GM23338 (cell line): ENCODE results near the gene MPHOSPH10. TPM values are rescaled to one million over a fixed set of nuclear protein-coding genes. Genes with fewer than 3 reads are reported as not detected.

Experiments used
- ATAC-seq: fragments of 200-7000 bp; cut with Tn5 transposase; 3 replicates; pipeline ENCODE4 v1.9.1; 2020
- DNase-seq: peaks from one replicate; pipeline ENCODE4 v3.0.0-alpha.2; 2015; ENCODE audit warnings: low spot score
- H2AFZ ChIP-seq: fragments of 200-600 bp; sonication (generic); 2 replicates; pipeline ENCODE4 v1.8.0; 2016; ENCODE audit warnings: antibody characterized with exemption, mild to moderate bottlenecking, moderate library complexity
- H3F3A ChIP-seq: fragments of 200-600 bp; sonication (generic); replicated peaks from 2 replicates; pipeline ENCODE4 v1.8.0; 2017; ENCODE audit warnings: antibody characterized with exemption, mixed run types, low read depth
- H3K27ac ChIP-seq: fragments of 200-600 bp; sonication (generic); 2 replicates; pipeline ENCODE4 v1.6.1; 2016; ENCODE audit warnings: low read depth
- H3K27me3 ChIP-seq: fragments of 200-600 bp; sonication (generic); 2 replicates; pipeline ENCODE4 v1.8.0; 2016; ENCODE audit warnings: mild to moderate bottlenecking, mixed run types, moderate library complexity; ENCODE audit not compliant: insufficient read depth
- H3K36me3 ChIP-seq: fragments of 200-600 bp; sonication (generic); 2 replicates; pipeline ENCODE4 v1.8.0; 2016; ENCODE audit warnings: mild to moderate bottlenecking; ENCODE audit not compliant: insufficient read depth
- H3K4me1 ChIP-seq: fragments of 200-600 bp; sonication (generic); 2 replicates; pipeline ENCODE4 v1.8.0; 2016; ENCODE audit warnings: mild to moderate bottlenecking, moderate library complexity; ENCODE audit not compliant: insufficient read depth
- H3K4me2 ChIP-seq: fragments of 200-600 bp; sonication (generic); 2 replicates; pipeline ENCODE4 v1.7.1; 2017; ENCODE audit warnings: mixed run types
- H3K4me3 ChIP-seq: fragments of 200-600 bp; sonication (generic); 2 replicates; pipeline ENCODE4 v1.6.1; 2016; ENCODE audit warnings: mixed run types
- H3K79me2 ChIP-seq: fragments of 200-600 bp; sonication (generic); replicated peaks from 2 replicates; pipeline ENCODE4 v1.8.0; 2017; ENCODE audit warnings: mild to moderate bottlenecking; ENCODE audit not compliant: insufficient read depth
- H3K9me2 ChIP-seq: fragments of 200-600 bp; sonication (generic); 2 replicates; pipeline ENCODE4 v1.8.0; 2017; ENCODE audit not compliant: insufficient read depth
- H4K20me1 ChIP-seq: fragments of 200-600 bp; sonication (generic); replicated peaks from 2 replicates; pipeline ENCODE4 v1.8.0; 2017; ENCODE audit warnings: mild to moderate bottlenecking; ENCODE audit not compliant: insufficient read depth
- H3K27ac Mint-ChIP-seq: 2 replicates; pipeline ENCODE4 v1.8.0; 2020; ENCODE audit warnings: inconsistent platforms, mild to moderate bottlenecking, moderate library complexity, mixed read lengths
- H3K27me3 Mint-ChIP-seq: 3 replicates; pipeline ENCODE4 v1.8.0; 2022; ENCODE audit warnings: low read depth, mild to moderate bottlenecking, moderate library complexity, mixed read lengths, inconsistent platforms; ENCODE audit not compliant: insufficient read depth, poor library complexity
- H3K36me3 Mint-ChIP-seq: 3 replicates; pipeline ENCODE4 v1.8.0; 2021; ENCODE audit warnings: low read depth, mild to moderate bottlenecking, inconsistent platforms, moderate library complexity, mixed read lengths
- H3K4me1 Mint-ChIP-seq: 3 replicates; pipeline ENCODE4 v1.8.0; 2020; ENCODE audit warnings: mild to moderate bottlenecking, inconsistent platforms, mixed read lengths
- H3K4me3 Mint-ChIP-seq: 3 replicates; pipeline ENCODE4 v1.8.0; 2021; ENCODE audit warnings: moderate library complexity, mild to moderate bottlenecking, inconsistent platforms, mixed read lengths
- H3K9me3 Mint-ChIP-seq: 3 replicates; pipeline ENCODE4 v1.8.0; 2020; ENCODE audit warnings: moderate library complexity, mild to moderate bottlenecking, inconsistent platforms, mixed read lengths
- CREB1 ChIP-seq: fragments of 250-450 bp; sonication (Bioruptor Pico); IDR thresholded peaks from 2 replicates; pipeline ENCODE4 v1.5.0; 2020; ENCODE audit warnings: low read depth, mild to moderate bottlenecking, moderate library complexity
- EZH2 ChIP-seq: fragments of 200-600 bp; sonication (generic); IDR thresholded peaks from one replicate; pipeline ENCODE4 v1.8.0; 2017; ENCODE audit warnings: antibody characterized with exemption, mild to moderate bottlenecking, low read depth; ENCODE audit not compliant: unreplicated experiment
- EZH2phosphoT487 ChIP-seq: fragments of 200-600 bp; sonication (generic); IDR thresholded peaks from one replicate; pipeline ENCODE4 v1.8.1; 2018; ENCODE audit warnings: antibody characterized with exemption; ENCODE audit not compliant: unreplicated experiment
- JUNB ChIP-seq: IDR thresholded peaks from one replicate; pipeline ENCODE4 v1.6.1; 2016; ENCODE audit warnings: antibody characterized with exemption; ENCODE audit not compliant: unreplicated experiment
- NANOG ChIP-seq: IDR thresholded peaks from 2 replicates; pipeline ENCODE4 v1.6.1; 2016; ENCODE audit warnings: antibody characterized with exemption, borderline replicate concordance
- POLR2AphosphoS5 ChIP-seq: IDR thresholded peaks from 2 replicates; pipeline ENCODE4 v1.6.1; 2016; ENCODE audit warnings: antibody characterized with exemption, low read depth
- STAT1 ChIP-seq: IDR thresholded peaks from one replicate; pipeline ENCODE4 v1.6.1; 2016; ENCODE audit warnings: antibody characterized with exemption; ENCODE audit not compliant: unreplicated experiment
- ZNF114 ChIP-seq: fragments of 250-450 bp; sonication (Bioruptor Pico); IDR thresholded peaks from 2 replicates; pipeline ENCODE4 v1.5.0; 2020; ENCODE audit warnings: mild to moderate bottlenecking, moderate library complexity
- ZNF331 ChIP-seq: fragments of 250-450 bp; sonication (Bioruptor Pico); IDR thresholded peaks from 2 replicates; pipeline ENCODE4 v1.5.0; 2020; ENCODE audit warnings: low read depth, mild to moderate bottlenecking, moderate library complexity
- polyA plus RNA-seq: library from polyadenylated mRNA; unstranded; fragments of >200 nt; fragmentation: Nextera tagmentation; extraction: Ambion mirVana; gene quantifications from 2 replicates; pipeline ENCODE4 v1.2.1, GENCODE V29; 2016
- total RNA-seq: library from RNA; depleted of rRNA; stranded (reverse); fragments of >200 nt; shearing (Covaris generic); gene quantifications from 2 replicates; pipeline ENCODE4 v1.2.3, GENCODE V29; 2014
- TF ChIP-seq, protein P1 (sequence below): fragments of 250-450 bp; sonication (Bioruptor Pico); IDR thresholded peaks from 2 replicates; pipeline ENCODE4 v1.5.0; 2020; ENCODE audit warnings: mild to moderate bottlenecking, moderate library complexity
- TF ChIP-seq, protein P2 (sequence below), 2 experiments: fragments of 200-600 bp in 1 of 2; sonication (generic) in 1 of 2; conservative IDR thresholded peaks; 2 replicates each; pipeline versions ENCODE4 v1.5.1 to v1.6.1; 2016 to 2017; ENCODE audit warnings: antibody characterized with exemption in 2 of 2, low read depth in 2 of 2, mild to moderate bottlenecking in 2 of 2, moderate library complexity in 1 of 2
- TF ChIP-seq, protein P3 (sequence below): IDR thresholded peaks from one replicate; pipeline ENCODE4 v1.6.1; 2018; ENCODE audit warnings: antibody characterized with exemption; ENCODE audit not compliant: unreplicated experiment
- TF ChIP-seq, protein P4 (sequence below): IDR thresholded peaks from 2 replicates; pipeline ENCODE4 v1.6.1; 2016; ENCODE audit warnings: antibody characterized with exemption

MPHOSPH10 gene
- total and polyA plus RNA-seq, 2 experiments from 2014 or later: 23.8 to 64.8 TPM

DNA sequence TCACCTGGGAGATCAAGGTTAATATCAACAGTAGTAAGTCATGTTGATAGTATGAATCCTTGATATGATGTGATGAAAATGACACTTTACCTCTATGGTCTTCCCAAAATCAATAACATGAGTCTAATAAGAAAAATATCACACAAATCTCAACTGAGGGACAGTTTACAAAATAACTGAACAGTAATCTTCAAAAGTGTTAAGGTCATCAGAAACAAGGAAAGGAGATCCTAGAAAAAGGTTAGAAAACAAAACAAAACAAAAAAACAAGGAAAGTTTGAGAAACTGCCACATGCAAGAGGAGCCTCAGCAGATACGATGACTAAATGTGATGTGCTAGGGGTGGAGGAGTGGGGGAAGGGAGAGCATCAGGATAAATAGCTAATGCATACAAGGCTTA lies 16.6 kb upstream of the MPHOSPH10 start:
- H3K4me1 Mint-ChIP-seq: no peaks in the 10 kb centered on the region
- no peaks in the 10 kb centered on the region for H3K9me3 Mint-ChIP-seq
- TF ChIP-seq EZH2: no peak
- TF ChIP-seq NANOG: no peak
- no peak for TF ChIP-seq ZNF114 (CRISPR knock-in tag)
- no peak for TF ChIP-seq JUNB
- no peak for TF ChIP-seq STAT1
- TF ChIP-seq, protein P1, sequence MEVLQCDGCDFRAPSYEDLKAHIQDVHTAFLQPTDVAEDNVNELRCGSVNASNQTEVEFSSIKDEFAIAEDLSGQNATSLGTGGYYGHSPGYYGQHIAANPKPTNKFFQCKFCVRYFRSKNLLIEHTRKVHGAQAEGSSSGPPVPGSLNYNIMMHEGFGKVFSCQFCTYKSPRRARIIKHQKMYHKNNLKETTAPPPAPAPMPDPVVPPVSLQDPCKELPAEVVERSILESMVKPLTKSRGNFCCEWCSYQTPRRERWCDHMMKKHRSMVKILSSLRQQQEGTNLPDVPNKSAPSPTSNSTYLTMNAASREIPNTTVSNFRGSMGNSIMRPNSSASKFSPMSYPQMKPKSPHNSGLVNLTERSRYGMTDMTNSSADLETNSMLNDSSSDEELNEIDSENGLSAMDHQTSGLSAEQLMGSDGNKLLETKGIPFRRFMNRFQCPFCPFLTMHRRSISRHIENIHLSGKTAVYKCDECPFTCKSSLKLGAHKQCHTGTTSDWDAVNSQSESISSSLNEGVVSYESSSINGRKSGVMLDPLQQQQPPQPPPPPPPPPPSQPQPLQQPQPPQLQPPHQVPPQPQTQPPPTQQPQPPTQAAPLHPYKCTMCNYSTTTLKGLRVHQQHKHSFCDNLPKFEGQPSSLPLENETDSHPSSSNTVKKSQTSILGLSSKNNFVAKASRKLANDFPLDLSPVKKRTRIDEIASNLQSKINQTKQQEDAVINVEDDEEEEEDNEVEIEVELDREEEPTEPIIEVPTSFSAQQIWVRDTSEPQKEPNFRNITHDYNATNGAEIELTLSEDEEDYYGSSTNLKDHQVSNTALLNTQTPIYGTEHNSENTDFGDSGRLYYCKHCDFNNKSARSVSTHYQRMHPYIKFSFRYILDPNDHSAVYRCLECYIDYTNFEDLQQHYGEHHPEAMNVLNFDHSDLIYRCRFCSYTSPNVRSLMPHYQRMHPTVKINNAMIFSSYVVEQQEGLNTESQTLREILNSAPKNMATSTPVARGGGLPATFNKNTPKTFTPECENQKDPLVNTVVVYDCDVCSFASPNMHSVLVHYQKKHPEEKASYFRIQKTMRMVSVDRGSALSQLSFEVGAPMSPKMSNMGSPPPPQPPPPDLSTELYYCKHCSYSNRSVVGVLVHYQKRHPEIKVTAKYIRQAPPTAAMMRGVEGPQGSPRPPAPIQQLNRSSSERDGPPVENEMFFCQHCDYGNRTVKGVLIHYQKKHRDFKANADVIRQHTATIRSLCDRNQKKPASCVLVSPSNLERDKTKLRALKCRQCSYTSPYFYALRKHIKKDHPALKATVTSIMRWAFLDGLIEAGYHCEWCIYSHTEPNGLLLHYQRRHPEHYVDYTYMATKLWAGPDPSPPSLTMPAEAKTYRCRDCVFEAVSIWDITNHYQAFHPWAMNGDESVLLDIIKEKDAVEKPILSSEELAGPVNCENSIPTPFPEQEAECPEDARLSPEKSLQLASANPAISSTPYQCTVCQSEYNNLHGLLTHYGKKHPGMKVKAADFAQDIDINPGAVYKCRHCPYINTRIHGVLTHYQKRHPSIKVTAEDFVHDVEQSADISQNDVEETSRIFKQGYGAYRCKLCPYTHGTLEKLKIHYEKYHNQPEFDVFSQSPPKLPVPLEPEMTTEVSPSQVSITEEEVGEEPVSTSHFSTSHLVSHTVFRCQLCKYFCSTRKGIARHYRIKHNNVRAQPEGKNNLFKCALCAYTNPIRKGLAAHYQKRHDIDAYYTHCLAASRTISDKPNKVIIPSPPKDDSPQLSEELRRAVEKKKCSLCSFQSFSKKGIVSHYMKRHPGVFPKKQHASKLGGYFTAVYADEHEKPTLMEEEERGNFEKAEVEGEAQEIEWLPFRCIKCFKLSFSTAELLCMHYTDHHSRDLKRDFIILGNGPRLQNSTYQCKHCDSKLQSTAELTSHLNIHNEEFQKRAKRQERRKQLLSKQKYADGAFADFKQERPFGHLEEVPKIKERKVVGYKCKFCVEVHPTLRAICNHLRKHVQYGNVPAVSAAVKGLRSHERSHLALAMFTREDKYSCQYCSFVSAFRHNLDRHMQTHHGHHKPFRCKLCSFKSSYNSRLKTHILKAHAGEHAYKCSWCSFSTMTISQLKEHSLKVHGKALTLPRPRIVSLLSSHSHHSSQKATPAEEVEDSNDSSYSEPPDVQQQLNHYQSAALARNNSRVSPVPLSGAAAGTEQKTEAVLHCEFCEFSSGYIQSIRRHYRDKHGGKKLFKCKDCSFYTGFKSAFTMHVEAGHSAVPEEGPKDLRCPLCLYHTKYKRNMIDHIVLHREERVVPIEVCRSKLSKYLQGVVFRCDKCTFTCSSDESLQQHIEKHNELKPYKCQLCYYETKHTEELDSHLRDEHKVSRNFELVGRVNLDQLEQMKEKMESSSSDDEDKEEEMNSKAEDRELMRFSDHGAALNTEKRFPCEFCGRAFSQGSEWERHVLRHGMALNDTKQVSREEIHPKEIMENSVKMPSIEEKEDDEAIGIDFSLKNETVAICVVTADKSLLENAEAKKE (CRISPR knock-in tag): no peak
- TF ChIP-seq, protein P2, sequence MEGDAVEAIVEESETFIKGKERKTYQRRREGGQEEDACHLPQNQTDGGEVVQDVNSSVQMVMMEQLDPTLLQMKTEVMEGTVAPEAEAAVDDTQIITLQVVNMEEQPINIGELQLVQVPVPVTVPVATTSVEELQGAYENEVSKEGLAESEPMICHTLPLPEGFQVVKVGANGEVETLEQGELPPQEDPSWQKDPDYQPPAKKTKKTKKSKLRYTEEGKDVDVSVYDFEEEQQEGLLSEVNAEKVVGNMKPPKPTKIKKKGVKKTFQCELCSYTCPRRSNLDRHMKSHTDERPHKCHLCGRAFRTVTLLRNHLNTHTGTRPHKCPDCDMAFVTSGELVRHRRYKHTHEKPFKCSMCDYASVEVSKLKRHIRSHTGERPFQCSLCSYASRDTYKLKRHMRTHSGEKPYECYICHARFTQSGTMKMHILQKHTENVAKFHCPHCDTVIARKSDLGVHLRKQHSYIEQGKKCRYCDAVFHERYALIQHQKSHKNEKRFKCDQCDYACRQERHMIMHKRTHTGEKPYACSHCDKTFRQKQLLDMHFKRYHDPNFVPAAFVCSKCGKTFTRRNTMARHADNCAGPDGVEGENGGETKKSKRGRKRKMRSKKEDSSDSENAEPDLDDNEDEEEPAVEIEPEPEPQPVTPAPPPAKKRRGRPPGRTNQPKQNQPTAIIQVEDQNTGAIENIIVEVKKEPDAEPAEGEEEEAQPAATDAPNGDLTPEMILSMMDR (conservative IDR thresholded peaks at IDR 0.05; ENCODE audit: low read depth in 2 of 2): no peak
- TF ChIP-seq POLR2AphosphoS5: no peak
- TF ChIP-seq, protein P3, sequence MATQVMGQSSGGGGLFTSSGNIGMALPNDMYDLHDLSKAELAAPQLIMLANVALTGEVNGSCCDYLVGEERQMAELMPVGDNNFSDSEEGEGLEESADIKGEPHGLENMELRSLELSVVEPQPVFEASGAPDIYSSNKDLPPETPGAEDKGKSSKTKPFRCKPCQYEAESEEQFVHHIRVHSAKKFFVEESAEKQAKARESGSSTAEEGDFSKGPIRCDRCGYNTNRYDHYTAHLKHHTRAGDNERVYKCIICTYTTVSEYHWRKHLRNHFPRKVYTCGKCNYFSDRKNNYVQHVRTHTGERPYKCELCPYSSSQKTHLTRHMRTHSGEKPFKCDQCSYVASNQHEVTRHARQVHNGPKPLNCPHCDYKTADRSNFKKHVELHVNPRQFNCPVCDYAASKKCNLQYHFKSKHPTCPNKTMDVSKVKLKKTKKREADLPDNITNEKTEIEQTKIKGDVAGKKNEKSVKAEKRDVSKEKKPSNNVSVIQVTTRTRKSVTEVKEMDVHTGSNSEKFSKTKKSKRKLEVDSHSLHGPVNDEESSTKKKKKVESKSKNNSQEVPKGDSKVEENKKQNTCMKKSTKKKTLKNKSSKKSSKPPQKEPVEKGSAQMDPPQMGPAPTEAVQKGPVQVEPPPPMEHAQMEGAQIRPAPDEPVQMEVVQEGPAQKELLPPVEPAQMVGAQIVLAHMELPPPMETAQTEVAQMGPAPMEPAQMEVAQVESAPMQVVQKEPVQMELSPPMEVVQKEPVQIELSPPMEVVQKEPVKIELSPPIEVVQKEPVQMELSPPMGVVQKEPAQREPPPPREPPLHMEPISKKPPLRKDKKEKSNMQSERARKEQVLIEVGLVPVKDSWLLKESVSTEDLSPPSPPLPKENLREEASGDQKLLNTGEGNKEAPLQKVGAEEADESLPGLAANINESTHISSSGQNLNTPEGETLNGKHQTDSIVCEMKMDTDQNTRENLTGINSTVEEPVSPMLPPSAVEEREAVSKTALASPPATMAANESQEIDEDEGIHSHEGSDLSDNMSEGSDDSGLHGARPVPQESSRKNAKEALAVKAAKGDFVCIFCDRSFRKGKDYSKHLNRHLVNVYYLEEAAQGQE: no peak
- no peak for TF ChIP-seq CREB1
- TF ChIP-seq, protein P4, sequence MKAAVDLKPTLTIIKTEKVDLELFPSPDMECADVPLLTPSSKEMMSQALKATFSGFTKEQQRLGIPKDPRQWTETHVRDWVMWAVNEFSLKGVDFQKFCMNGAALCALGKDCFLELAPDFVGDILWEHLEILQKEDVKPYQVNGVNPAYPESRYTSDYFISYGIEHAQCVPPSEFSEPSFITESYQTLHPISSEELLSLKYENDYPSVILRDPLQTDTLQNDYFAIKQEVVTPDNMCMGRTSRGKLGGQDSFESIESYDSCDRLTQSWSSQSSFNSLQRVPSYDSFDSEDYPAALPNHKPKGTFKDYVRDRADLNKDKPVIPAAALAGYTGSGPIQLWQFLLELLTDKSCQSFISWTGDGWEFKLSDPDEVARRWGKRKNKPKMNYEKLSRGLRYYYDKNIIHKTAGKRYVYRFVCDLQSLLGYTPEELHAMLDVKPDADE: no peak
- TF ChIP-seq ZNF331 (CRISPR knock-in tag): no peak
- TF ChIP-seq EZH2phosphoT487: no peak

More for the DNA sequence above, 16.6 kb upstream of the MPHOSPH10 start:
- H3K27me3 ChIP-seq: no peaks in the 10 kb centered on the region
- ATAC-seq (no peak), DNase-seq (no peak)
- H3K27me3 Mint-ChIP-seq: peaks cover 4% of the 10 kb centered on the region
- H3K9me2 ChIP-seq: no peaks in the 10 kb centered on the region
- H3K4me1 ChIP-seq: no peaks in the 10 kb centered on the region
- H2AFZ ChIP-seq: no peak overlapping the region
- no peaks in the 10 kb centered on the region for H4K20me1 ChIP-seq
- H3K36me3 ChIP-seq: peaks cover 12% of the 10 kb centered on the region
- H3F3A ChIP-seq: no peaks in the 10 kb centered on the region
- H3K4me3 Mint-ChIP-seq: no peak overlapping the region
- H3K4me3 ChIP-seq: no peak overlapping the region
- H3K36me3 Mint-ChIP-seq: peaks cover 18% of the 10 kb centered on the region
- H3K27ac ChIP-seq: no peak overlapping the region
- H3K79me2 ChIP-seq: no peaks in the 10 kb centered on the region
- H3K4me2 ChIP-seq: no peak overlapping the region
- no peak overlapping the region for H3K27ac Mint-ChIP-seq
